HepG2 (cell line): Measurements from ENCODE around the gene NEK5. TPM values are rescaled to one million over a fixed set of nuclear protein-coding genes. Genes with fewer than 3 reads are reported as not detected.
A peak's percentile ranks its signal among the peaks of the same experiment; 100 is the strongest.

Experiments
- CBX5 ChIP-seq: sonication (generic); formaldehyde crosslinking; IDR thresholded peaks from 2 replicates; pipeline ENCODE4 v1.4.0; 2020; ENCODE audit warnings: missing genetic modification reagents, borderline replicate concordance
- GABPA ChIP-seq, 2 experiments: IDR thresholded peaks; 2 replicates each; pipeline ENCODE4 v1.6.1; 2011 to 2016; ENCODE audit warnings: low read depth in 2 of 2, low read length in 1 of 2, missing biosample characterization in 1 of 2, missing genetic modification characterization in 1 of 2
- GATA4 ChIP-seq: sonication (generic); IDR thresholded peaks from 2 replicates; pipeline ENCODE4 v1.6.1; 2016; ENCODE audit warnings: antibody characterized with exemption, low read depth, borderline replicate concordance
- HOXA9 ChIP-seq: sonication (generic); formaldehyde crosslinking; IDR thresholded peaks from 2 replicates; pipeline ENCODE4 v1.8.1; 2022; ENCODE audit warnings: missing genetic modification reagents, mild to moderate bottlenecking, moderate library complexity, borderline replicate concordance
- PPARG ChIP-seq: conservative IDR thresholded peaks from 2 replicates; pipeline ENCODE4 v1.6.1; 2016; ENCODE audit warnings: missing biosample characterization, missing genetic modification reagents
- RBAK ChIP-seq: sonication (generic); formaldehyde crosslinking; IDR thresholded peaks from 2 replicates; pipeline ENCODE4 v1.5.1; 2020; ENCODE audit warnings: mild to moderate bottlenecking, missing genetic modification reagents
- RXRB ChIP-seq: IDR thresholded peaks from 2 replicates; pipeline ENCODE4 v1.6.1; 2016; ENCODE audit warnings: borderline replicate concordance, missing genetic modification reagents, missing compliant biosample characterization
- ZNF430 ChIP-seq: sonication (generic); formaldehyde crosslinking; IDR thresholded peaks from 2 replicates; pipeline ENCODE4 v1.9.0; 2021; ENCODE audit warnings: mild to moderate bottlenecking, missing genetic modification reagents
- ZNF546 ChIP-seq: sonication (generic); formaldehyde crosslinking; conservative IDR thresholded peaks from 2 replicates; pipeline ENCODE4 v1.8.1; 2023; ENCODE audit warnings: mild to moderate bottlenecking, missing genetic modification reagents
- ZNF557 ChIP-seq: sonication (generic); formaldehyde crosslinking; IDR thresholded peaks from 2 replicates; pipeline ENCODE4 v1.4.0; 2020; ENCODE audit warnings: missing genetic modification reagents
- ZNF577 ChIP-seq: sonication (generic); formaldehyde crosslinking; IDR thresholded peaks from 2 replicates; pipeline ENCODE4 v1.4.0; 2020; ENCODE audit warnings: mild to moderate bottlenecking, low read depth, missing genetic modification reagents, borderline replicate concordance
- polyA plus RNA-seq, 8 experiments: library from polyadenylated mRNA; depleted of rRNA in 3 of 8; stranded (reverse) in 7 of 8; unstranded in 1 of 8; fragments of >200 nt; fragmentation: Illumina TruSeq in 4 of 8; extraction: Trizol in 4 of 8; gene quantifications; 2 replicates each; pipeline versions ENCODE4 v1.2.1 to v1.2.3, GENCODE V29; 2011 to 2016; ENCODE audit warnings: low read depth in 4 of 8, missing spikeins in 1 of 8, mixed read lengths in 1 of 8; ENCODE audit not compliant: insufficient read depth in 1 of 8
- total RNA-seq, 5 experiments: library from RNA; depleted of rRNA; stranded (reverse); fragments of >200 nt; fragmentation: Illumina TruSeq; extraction: Trizol; gene quantifications; 2 replicates each; pipeline ENCODE4 v1.2.3, GENCODE V29; 2016; ENCODE audit warnings: low read depth in 1 of 5
- TF ChIP-seq, protein P1 (sequence below): IDR thresholded peaks from 2 replicates; pipeline ENCODE4 v1.6.1; 2016; ENCODE audit warnings: low read depth, missing genetic modification reagents, missing compliant biosample characterization
- TF ChIP-seq, protein P2 (sequence below), 2 experiments: sonication (generic) in 1 of 2; formaldehyde crosslinking in 1 of 2; IDR thresholded peaks; 2 replicates each; pipeline versions ENCODE4 v1.4.0 to v1.6.1; 2016 to 2020; ENCODE audit warnings: borderline replicate concordance in 1 of 2, low read depth in 1 of 2, mild to moderate bottlenecking in 1 of 2, missing genetic modification reagents in 1 of 2
- TF ChIP-seq, protein P3 (sequence below): sonication (generic); formaldehyde crosslinking; IDR thresholded peaks from 2 replicates; pipeline ENCODE4 v1.4.0; 2020; ENCODE audit warnings: mild to moderate bottlenecking, low read depth, missing genetic modification reagents
- TF ChIP-seq, protein P4 (sequence below): sonication (generic); formaldehyde crosslinking; IDR thresholded peaks from 2 replicates; pipeline ENCODE4 v1.9.0; 2022; ENCODE audit warnings: missing genetic modification reagents, mild to moderate bottlenecking, borderline replicate concordance

Gene NEK5
- total and polyA plus RNA-seq, 2 of the 13 experiments (the other 11 are each of a cell fraction or from before 2014, with no cell fraction given), result 0.12 to 0.22 TPM

DNA sequence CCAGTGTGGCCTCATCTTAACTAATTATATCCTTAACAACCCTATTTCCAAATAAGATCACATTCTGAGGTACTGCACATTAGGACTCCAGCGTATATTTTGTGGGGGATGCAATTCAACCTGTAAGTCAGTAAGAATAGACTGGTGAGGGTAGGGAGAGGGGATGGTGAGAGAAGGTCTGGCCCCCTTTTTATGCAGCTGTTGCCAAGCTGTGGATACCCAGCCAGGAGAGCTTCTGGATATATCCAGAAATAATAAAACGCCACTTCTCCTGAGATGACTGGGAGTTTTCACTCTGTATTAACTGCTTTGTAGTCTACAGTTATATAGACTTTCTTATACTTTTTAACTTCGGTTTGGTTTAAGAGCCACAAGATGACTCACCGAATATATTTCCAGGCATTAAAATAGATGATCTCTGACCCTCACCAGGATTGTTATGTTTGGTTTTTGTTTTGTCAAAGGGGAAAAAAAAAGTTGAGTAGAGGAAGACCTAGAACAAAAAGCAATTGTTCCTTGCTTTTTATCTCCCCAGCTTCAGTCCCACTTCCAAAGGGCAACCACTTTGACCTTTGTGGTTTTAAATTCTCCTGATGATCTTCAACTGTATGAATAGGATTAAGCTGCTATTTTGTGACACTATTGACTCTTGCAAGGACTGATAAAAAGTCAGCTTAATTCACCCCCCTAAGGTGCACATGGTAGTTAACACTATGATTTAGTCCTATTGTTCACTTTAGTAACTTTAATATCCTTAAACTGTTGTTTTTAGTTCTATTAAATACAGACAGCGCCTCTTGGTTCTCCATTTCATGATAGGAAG is 33.6 kb upstream of the NEK5 start (continued):
- TF ChIP-seq, protein P1, sequence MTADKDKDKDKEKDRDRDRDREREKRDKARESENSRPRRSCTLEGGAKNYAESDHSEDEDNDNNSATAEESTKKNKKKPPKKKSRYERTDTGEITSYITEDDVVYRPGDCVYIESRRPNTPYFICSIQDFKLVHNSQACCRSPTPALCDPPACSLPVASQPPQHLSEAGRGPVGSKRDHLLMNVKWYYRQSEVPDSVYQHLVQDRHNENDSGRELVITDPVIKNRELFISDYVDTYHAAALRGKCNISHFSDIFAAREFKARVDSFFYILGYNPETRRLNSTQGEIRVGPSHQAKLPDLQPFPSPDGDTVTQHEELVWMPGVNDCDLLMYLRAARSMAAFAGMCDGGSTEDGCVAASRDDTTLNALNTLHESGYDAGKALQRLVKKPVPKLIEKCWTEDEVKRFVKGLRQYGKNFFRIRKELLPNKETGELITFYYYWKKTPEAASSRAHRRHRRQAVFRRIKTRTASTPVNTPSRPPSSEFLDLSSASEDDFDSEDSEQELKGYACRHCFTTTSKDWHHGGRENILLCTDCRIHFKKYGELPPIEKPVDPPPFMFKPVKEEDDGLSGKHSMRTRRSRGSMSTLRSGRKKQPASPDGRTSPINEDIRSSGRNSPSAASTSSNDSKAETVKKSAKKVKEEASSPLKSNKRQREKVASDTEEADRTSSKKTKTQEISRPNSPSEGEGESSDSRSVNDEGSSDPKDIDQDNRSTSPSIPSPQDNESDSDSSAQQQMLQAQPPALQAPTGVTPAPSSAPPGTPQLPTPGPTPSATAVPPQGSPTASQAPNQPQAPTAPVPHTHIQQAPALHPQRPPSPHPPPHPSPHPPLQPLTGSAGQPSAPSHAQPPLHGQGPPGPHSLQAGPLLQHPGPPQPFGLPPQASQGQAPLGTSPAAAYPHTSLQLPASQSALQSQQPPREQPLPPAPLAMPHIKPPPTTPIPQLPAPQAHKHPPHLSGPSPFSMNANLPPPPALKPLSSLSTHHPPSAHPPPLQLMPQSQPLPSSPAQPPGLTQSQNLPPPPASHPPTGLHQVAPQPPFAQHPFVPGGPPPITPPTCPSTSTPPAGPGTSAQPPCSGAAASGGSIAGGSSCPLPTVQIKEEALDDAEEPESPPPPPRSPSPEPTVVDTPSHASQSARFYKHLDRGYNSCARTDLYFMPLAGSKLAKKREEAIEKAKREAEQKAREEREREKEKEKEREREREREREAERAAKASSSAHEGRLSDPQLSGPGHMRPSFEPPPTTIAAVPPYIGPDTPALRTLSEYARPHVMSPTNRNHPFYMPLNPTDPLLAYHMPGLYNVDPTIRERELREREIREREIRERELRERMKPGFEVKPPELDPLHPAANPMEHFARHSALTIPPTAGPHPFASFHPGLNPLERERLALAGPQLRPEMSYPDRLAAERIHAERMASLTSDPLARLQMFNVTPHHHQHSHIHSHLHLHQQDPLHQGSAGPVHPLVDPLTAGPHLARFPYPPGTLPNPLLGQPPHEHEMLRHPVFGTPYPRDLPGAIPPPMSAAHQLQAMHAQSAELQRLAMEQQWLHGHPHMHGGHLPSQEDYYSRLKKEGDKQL (CRISPR knock-in tag), result peak; percentile 77; the same call in 1 of the 2 replicates
- TF ChIP-seq HOXA9 (CRISPR knock-in tag) (no peak), ZNF577 (no peak), GABPA (IDR thresholded peaks at IDR 0.05; ENCODE audit: low read depth, low read length) (no peak), GABPA (CRISPR knock-in tag; IDR thresholded peaks at IDR 0.05; ENCODE audit: low read depth) (0 out of 2 replicates have a peak, but pooled peaks have one; percentile 30), ZNF430 (CRISPR knock-in tag) (no peak), RXRB (CRISPR knock-in tag) (peak; percentile 53; the same call in 1 of the 2 replicates), RBAK (CRISPR knock-in tag) (no peak), CBX5 (CRISPR knock-in tag) (no peak), ZNF546 (CRISPR knock-in tag) (no peak), PPARG (0 out of 2 replicates have a peak, but pooled peaks have one; percentile 36), GATA4 (peak; percentile 68; the same call in 1 of the 2 replicates), ZNF557 (CRISPR knock-in tag) (no peak)
- TF ChIP-seq, protein P2, sequence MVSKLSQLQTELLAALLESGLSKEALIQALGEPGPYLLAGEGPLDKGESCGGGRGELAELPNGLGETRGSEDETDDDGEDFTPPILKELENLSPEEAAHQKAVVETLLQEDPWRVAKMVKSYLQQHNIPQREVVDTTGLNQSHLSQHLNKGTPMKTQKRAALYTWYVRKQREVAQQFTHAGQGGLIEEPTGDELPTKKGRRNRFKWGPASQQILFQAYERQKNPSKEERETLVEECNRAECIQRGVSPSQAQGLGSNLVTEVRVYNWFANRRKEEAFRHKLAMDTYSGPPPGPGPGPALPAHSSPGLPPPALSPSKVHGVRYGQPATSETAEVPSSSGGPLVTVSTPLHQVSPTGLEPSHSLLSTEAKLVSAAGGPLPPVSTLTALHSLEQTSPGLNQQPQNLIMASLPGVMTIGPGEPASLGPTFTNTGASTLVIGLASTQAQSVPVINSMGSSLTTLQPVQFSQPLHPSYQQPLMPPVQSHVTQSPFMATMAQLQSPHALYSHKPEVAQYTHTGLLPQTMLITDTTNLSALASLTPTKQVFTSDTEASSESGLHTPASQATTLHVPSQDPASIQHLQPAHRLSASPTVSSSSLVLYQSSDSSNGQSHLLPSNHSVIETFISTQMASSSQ (IDR thresholded peaks at IDR 0.05; ENCODE audit: low read depth), result peak; percentile 56; the same call in 1 of the 2 replicates
- TF ChIP-seq, protein P2 (CRISPR knock-in tag; IDR thresholded peaks at IDR 0.05; ENCODE audit: borderline replicate concordance), result peak; percentile 45; the same call in 1 of the 2 replicates
- TF ChIP-seq, protein P3, sequence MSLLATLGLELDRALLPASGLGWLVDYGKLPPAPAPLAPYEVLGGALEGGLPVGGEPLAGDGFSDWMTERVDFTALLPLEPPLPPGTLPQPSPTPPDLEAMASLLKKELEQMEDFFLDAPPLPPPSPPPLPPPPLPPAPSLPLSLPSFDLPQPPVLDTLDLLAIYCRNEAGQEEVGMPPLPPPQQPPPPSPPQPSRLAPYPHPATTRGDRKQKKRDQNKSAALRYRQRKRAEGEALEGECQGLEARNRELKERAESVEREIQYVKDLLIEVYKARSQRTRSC (CRISPR knock-in tag), result no peak
- TF ChIP-seq, protein P4, sequence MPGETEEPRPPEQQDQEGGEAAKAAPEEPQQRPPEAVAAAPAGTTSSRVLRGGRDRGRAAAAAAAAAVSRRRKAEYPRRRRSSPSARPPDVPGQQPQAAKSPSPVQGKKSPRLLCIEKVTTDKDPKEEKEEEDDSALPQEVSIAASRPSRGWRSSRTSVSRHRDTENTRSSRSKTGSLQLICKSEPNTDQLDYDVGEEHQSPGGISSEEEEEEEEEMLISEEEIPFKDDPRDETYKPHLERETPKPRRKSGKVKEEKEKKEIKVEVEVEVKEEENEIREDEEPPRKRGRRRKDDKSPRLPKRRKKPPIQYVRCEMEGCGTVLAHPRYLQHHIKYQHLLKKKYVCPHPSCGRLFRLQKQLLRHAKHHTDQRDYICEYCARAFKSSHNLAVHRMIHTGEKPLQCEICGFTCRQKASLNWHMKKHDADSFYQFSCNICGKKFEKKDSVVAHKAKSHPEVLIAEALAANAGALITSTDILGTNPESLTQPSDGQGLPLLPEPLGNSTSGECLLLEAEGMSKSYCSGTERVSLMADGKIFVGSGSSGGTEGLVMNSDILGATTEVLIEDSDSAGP (CRISPR knock-in tag), result no peak
